ENCODE data around the gene CPNE9.
A peak's percentile ranks its signal among the peaks of the same experiment; 100 is the strongest.
"Not testable (repeated sequence)": the region's sequence is repeated elsewhere in the genome, so short reads cannot be mapped to it uniquely, and the experiment has no call there.

Gene CPNE9

GRCh38 chr3:9768141-9768775 lies 64.6 kb downstream of the CPNE9 start:
- no peak for DNase-seq (ENCODE audit: low read depth)
- H3K4me3 ChIP-seq (ENCODE audit: control insufficient read depth, low read depth, low read length): no peak overlapping the region
- no peak for TF ChIP-seq CTCF (conservative IDR thresholded peaks at IDR 0.05; ENCODE audit: control insufficient read depth, insufficient read depth, low read depth, low read length)

- DNase-seq (ENCODE audit: low read depth): no peak
- TF ChIP-seq CTCF (conservative IDR thresholded peaks at IDR 0.05; ENCODE audit: control insufficient read depth, insufficient read depth, low read depth, low read length): no peak
- peak overlapping the region; percentile 59 for H3K4me3 ChIP-seq (ENCODE audit: control insufficient read depth, low read depth, low read length)
Measured at GRCh38 chr3:9769012-9769411, 65.4 kb downstream of the CPNE9 start.

GRCh38 chr3:9769426-9770275 lies 66.0 kb downstream of the CPNE9 start, which contains the start of gene CAMK1:
CAMK1 (minus strand) TSS chr3:9769947; CDS start chr3:9767749, 2,198 bp downstream.
- no peak for TF ChIP-seq CTCF (conservative IDR thresholded peaks at IDR 0.05; ENCODE audit: control insufficient read depth, insufficient read depth, low read depth, low read length)
- H3K4me3 ChIP-seq (ENCODE audit: control insufficient read depth, low read depth, low read length): peak within 1 kb of the TSS; percentile 59
- DNase-seq (ENCODE audit: low read depth): peak; percentile 43

- DNase-seq (ENCODE audit: low read depth): peak; percentile 60
- peak overlapping the region; percentile 59 for H3K4me3 ChIP-seq (ENCODE audit: control insufficient read depth, low read depth, low read length)
Measured at GRCh38 chr3:9770276-9770812, 66.7 kb downstream of the CPNE9 start.

GRCh38 chr3:9771007-9771406 lies 67.4 kb downstream of the CPNE9 start:
- not testable (repeated sequence) for H3K4me3 ChIP-seq (ENCODE audit: control insufficient read depth, low read depth, low read length); DNase-seq (ENCODE audit: low read depth)

More at GRCh38 chr3:9770276-9770812, 66.7 kb downstream of the CPNE9 start:
- TF ChIP-seq CTCF (conservative IDR thresholded peaks at IDR 0.05; ENCODE audit: control insufficient read depth, insufficient read depth, low read depth, low read length): no peak

- no peak for DNase-seq (ENCODE audit: low read depth)
- H3K4me3 ChIP-seq (ENCODE audit: control insufficient read depth, low read depth, low read length): no peak overlapping the region
- TF ChIP-seq CTCF (conservative IDR thresholded peaks at IDR 0.05; ENCODE audit: control insufficient read depth, insufficient read depth, low read depth, low read length): no peak
Measured at GRCh38 chr3:9776896-9777693, 73.5 kb downstream of the CPNE9 start.

All from fibroblast of mammary gland (primary cell).